NCI-H748 treated with DMSO at 0.1 percent for 48 hours (cell line): ENCODE results near the gene KLHDC7B.

Experiments
- DNase-seq: peaks from one replicate; lab custom pipeline; 2025; lab: John Stamatoyannopoulos, UW

Gene KLHDC7B

GRCh38 chr22:50573491-50574382 lies 28.0 kb downstream of the KLHDC7B start:
- no peak for DNase-seq

- no peak for DNase-seq
These were observed 28.7 kb downstream of the KLHDC7B start for GRCh38 chr22:50574383-50574755.

- DNase-seq: no peak
These were observed 29.8 kb downstream of the KLHDC7B start for GRCh38 chr22:50575426-50575941.

GRCh38 chr22:50576070-50576469 lies 30.4 kb downstream of the KLHDC7B start:
- peak; percentile 34 for DNase-seq

GRCh38 chr22:50576806-50577696 lies 31.4 kb downstream of the KLHDC7B start:
- DNase-seq: no peak

- DNase-seq: no peak
These were observed 31.9 kb downstream of the KLHDC7B start for GRCh38 chr22:50577697-50577986.

- DNase-seq: no peak
These were observed 32.5 kb downstream of the KLHDC7B start, which contains the start of gene CPT1B for GRCh38 chr22:50577987-50578775. Gene CPT1B, minus strand, starts transcription at chr22:50578427. Its CDS starts 512 bp downstream, at chr22:50577915.

GRCh38 chr22:50578776-50579310 lies 33.1 kb downstream of the KLHDC7B start:
- DNase-seq: no peak

- DNase-seq: no peak
These were observed 34.1 kb downstream of the KLHDC7B start for GRCh38 chr22:50579752-50580151.

GRCh38 chr22:50581031-50581949 lies 35.6 kb downstream of the KLHDC7B start:
- DNase-seq: no peak

GRCh38 chr22:50581950-50582492 lies 36.3 kb downstream of the KLHDC7B start:
- DNase-seq: no peak

GRCh38 chr22:50582493-50583293 lies 37.0 kb downstream of the KLHDC7B start, which contains the start of gene CHKB:
Gene CHKB, minus strand, starts transcription at chr22:50582849. Its CDS starts 68 bp downstream, at chr22:50582781.
- peak; percentile 95 for DNase-seq

- peak; percentile 40 for DNase-seq
These were observed 37.7 kb downstream of the KLHDC7B start for GRCh38 chr22:50583294-50583861.

GRCh38 chr22:50584106-50585096 lies 38.7 kb downstream of the KLHDC7B start:
- no peak for DNase-seq

GRCh38 chr22:50585238-50585637 lies 39.5 kb downstream of the KLHDC7B start:
- DNase-seq: no peak

GRCh38 chr22:50585781-50586180 lies 40.1 kb downstream of the KLHDC7B start:
- no peak for DNase-seq

GRCh38 chr22:50586416-50586815 lies 40.7 kb downstream of the KLHDC7B start:
- no peak for DNase-seq

- DNase-seq: no peak
These were observed 41.7 kb downstream of the KLHDC7B start for GRCh38 chr22:50587407-50587806.
